T-helper 1 cell treated with Interleukin-12 subunit alpha and Interleukin-12 subunit beta and Interleukin-4 antibody, amounts not matched to agents 30 ng/mL and 1 ng/mL, for 36 hours (primary cell): ENCODE results near the gene SMAD5. TPM values are rescaled to one million over a fixed set of nuclear protein-coding genes. Genes with fewer than 3 reads are reported as not detected.

Experiments used
- intact Hi-C: fragments of 100-400 bp; cut with micrococcal nuclease; formaldehyde crosslinking; loops from one replicate; pipeline ENCODE4 v1.15.1; 2024
- total RNA-seq: library from RNA; stranded (reverse); gene quantifications from 2 replicates; pipeline ENCODE4 v1.2.3, GENCODE V29; 2022

Gene SMAD5
- total RNA-seq, 1 donor from 2014 or later, result 18.6 TPM

GRCh38 chr5:136194576-136194975 is 61.9 kb downstream of the SMAD5 start:
- intact Hi-C loops, result no loop called here

DNA sequence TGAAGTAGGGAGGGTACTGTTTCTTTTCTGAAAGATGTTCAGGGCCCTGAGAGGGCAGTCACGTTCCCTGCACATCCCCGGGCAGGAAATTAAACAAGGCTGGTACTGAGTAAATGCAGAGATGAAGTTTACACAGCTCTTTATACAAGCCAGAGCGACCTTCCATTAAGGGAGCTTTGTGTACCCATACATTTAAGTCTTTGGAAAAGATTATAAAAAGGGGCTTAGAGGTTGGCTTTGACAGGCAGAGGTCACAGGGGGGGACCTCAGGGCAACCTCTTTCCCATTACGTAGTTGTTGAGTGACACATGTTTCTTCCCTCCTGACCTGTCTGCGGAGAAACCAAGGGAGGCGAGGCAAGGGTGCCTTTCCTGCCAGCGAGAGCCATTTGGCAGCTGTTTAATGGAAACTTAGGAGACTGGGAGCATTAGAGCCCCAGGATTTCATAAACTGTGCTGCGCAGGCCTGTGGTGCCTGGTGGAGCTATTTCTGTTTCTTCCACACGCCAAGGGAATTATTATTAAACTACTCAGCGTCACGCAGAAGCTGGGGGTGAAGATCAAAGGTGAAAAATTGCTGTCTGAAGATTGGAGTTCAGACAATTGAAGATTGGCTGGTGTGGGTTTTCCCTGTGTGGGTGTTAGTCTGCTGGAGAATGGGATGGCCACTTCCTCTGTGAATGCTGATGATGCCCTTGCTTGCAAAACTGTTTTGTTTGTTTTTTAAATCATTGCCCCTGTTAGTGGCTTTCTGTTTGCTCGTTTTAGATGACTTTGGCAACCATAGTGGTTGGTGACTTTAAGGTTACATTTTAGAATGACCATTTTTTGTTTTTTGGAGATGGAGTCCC is 63.6 kb downstream of the SMAD5 start:
- intact Hi-C loops, result no loop called here

DNA sequence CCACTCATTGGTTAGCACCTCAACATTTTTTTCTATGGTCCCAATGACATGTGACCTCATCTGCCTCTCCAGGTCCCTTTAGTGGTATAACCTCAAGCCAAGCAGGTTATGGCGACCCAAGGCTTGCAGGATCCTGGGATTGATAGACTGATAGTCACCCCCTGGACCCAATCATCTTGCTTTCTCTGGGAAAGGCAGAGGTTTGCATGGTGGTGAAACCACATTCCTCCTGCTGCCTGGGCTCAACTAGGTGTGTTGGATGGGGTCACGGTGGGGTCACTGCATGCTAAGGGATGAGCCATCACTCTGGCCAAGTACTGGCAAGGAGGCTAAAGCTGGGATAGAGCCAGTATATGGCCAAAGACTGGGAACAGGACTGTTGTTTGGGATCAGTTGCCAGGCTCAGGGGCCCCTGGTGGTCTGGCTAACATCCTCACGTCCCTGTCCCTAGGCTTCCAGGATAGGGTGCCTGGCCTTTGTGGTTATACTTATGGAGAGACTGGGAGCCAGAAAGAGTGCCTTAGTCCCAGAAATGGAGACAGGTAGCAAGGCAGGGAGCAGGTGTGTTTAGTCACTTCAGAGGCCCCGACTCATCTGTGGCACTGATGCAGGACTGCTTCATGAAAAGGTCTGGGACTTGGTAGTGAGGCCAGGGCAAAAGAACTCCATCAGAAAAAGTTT is 65.0 kb downstream of the SMAD5 start:
- intact Hi-C loops, result no loop called here

DNA sequence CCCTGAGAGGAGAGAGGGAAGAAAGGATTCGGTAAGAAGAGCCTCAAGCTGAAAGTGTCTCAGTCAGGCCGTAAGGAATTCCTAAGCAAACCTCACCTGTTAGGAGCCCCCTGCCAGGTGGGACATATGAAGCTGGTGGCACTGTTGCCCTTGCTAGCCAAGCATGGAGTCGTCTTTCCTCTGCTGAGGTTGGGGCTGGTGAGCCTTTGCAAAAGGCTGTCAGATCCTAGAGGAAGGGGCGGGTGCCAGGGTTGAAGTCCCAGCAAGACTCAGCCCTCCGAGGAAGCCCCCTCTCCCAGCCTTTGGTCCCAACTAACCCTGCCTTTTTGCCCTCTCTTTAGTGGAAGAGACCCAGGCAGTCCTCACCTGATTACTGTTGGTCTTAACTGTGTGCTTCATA is 65.8 kb downstream of the SMAD5 start:
- intact Hi-C loops, result no loop called here

DNA sequence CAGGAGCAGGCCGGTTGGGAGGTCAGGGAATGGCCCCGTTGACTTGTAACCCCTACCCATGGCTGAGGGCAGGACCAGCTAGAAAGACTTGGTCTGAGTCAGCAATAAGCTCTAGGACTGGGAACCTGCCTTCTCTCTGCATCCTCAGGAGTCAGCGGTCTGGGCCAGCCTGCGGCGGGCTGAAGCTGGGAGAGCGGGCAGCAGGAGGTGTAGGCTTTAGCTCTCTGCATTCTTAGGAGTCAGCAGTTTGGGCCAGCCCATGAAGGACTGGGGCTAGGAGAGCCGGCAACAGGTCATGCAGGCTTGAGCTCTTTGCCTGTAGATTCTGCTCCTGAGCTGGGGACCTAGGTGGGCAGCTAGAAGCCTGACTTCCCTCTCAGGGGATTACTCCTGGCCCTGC is 66.8 kb downstream of the SMAD5 start:
- intact Hi-C loops, result no loop called here

DNA sequence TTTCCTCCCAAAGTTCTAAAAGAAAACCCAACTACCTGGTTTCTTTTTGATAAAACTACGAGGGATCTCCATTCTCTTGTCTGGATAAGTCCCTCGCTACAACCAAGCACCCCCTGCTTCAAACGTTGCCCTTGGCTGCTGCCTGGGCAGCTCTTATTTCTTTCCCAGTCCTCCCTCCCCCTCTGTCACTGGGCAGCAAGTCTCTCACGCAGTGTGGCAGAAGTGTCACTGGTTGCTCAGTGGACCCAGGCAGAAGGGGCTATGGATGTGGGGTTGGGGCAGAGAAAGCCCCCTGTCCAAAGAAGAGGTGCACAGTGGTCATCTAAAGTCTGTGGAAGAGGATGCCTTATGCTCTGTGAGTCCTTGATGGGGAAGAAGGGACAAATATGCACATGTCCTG is 67.5 kb downstream of the SMAD5 start:
- intact Hi-C loops, result no loop called here

DNA sequence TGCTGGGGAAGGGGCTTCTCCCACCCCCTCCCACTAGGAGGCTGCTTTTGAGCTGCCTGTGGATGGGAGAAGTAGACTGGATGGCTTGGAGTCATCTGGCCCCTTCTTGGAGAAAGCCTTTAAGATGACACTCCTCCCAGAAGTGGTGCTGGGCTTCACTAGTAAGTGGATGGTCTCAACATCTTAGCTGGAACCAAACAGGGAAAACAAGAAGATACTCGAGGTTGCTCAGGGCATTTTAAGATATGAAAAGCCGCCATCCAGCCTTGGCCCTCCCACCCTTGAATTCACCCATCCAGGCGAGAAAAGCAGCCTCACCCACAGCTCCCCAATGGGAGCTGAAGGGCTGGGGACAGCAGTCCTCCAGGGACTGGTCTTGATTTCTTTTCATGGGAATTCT is 68.1 kb downstream of the SMAD5 start:
- intact Hi-C loops, result no loop called here

DNA sequence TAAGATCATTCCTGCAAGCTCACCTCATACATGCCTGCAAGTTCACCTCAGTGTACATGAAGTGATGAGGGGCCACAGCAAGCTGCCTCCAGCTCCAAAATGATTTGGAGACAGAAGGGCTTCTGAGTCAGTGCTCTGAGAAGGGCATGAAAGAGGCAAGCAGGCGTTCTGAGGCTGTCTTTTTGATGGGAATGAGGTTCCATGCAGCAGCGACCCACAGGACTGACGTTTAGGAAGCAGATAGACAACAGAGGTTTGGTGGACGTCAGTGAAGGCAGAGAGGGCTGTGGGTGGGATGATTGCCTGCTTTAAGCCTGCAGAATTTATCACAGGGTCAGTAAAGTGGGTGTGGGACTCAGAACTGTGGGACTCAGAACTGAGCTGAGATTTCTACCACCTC is 69.2 kb downstream of the SMAD5 start:
- intact Hi-C loops, result no loop called here

DNA sequence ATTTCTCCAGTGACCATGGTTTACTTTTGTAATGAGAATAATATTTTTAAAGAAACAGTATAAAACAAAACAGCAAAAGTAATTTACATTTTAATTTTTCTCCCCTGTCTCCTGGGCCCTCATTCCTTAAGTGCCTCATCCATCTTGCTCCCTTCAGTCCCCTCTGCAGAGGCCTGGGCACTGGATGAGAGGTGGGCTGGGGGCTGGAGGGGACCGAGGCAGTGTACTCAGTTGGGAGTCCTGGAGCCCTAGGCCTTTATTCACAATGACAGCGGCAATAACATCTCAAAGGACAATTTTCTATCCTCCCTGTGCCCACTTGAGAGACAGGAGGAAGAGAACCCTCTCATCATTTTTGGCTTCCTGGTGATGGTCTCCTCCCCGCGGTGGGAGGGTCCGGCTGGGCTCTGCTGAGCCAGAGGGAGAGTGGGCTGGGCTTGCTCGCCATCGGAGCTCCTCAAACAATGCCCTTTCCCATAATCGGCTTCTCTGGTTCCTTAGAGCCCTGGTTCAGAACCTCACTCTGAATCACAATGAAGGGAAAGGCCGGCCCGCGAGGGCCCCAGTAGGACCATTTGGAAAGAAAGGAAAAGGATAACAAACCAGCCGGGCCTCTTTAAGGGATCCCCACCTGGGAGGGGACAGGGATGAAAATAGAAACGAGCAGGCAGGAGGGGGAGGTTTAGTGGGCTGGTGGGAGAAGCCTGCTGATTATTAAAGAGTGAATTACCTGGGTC is 70.0 kb downstream of the SMAD5 start:
- intact Hi-C loops, result no loop called here

GRCh38 chr5:136203303-136203922 is 70.8 kb downstream of the SMAD5 start:
- intact Hi-C loops, result no loop called here

DNA sequence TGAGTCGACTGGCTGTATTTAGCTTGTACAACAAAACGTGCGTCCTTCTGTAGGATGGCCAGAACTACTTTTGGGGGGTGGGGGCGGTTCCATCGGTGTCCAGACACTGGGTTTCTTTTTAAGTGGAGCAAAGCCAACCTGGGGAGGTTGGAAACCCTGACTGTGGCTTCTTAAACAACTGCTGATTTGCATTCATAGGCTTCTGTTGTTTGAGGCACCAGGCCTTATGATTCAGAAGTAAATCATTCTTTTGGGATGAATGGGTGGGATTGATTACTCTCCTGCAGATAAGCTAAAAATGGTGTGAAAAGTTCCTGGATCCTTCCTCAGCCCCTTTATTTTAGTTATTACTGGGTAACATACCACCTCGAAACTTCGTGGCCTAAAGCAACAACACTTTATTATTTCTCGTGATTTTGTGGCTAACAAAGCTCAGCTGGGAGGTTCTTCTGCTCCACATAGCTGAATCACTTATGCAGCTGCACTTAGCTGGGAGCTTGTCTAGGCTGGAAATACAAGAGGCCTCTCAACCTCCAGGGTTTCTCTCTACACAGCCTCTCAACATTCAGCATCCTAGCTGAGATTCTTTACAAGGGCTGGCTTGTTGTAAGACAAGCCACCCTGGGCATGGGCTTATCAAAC is 72.5 kb downstream of the SMAD5 start:
- intact Hi-C loops, result no loop called here

- intact Hi-C loops, result no loop called here
Observed at GRCh38 chr5:136205941-136206340, 73.3 kb downstream of the SMAD5 start.

DNA sequence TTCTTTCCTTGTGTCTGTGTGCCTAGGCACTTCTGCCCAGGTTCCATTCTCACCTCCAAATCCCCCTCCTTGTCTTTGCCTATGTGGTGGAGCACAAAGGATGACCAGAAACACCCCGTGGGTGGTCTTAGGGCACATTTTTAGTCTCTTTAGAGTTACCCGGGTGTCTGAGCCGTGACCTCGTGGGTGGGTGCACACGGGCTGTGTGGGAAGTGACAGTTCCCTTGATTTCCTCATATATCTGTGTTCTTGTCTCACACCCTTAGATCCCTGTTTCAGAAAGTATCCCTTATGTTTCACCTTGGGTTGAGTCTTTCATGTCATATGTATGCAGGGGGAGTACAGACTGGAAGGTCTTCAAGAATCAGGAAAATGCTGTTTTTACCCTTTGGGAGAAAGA is 73.7 kb downstream of the SMAD5 start:
- intact Hi-C loops, result no loop called here

- intact Hi-C loops, result no loop called here
Observed at GRCh38 chr5:136207631-136208030, 75.0 kb downstream of the SMAD5 start.

GRCh38 chr5:136208916-136209315 is 76.3 kb downstream of the SMAD5 start:
- intact Hi-C loops, result no loop called here

DNA sequence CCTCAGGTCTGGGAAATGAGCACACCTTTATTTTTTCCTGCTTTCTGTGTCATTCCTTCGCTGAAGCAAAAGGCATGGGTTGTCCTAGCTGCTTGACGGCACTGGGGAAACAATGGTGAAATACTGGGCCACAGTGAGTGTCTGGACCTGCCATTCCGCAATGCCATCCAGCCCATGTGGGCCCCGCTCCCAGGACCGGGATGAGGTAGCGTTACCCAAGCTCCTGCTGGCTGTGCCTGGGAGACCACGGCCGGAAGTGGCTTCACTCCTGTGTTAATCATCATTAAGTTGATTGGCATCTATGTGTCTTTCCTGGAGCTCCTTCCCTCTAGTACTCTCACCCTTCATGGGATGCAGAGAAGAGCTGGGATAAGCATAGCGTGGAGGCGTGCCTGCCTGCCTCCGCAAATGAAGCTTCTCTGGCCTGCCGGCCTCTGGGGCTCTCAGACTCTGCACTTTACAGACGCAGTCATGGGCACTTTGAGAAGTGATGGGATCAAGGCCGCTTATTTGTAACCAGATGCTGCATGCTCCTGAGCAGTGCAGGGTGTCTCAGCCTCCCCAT is 76.8 kb downstream of the SMAD5 start:
- intact Hi-C loops, result no loop called here

GRCh38 chr5:136210259-136210658 is 77.6 kb downstream of the SMAD5 start:
- intact Hi-C loops, result no loop called here

DNA sequence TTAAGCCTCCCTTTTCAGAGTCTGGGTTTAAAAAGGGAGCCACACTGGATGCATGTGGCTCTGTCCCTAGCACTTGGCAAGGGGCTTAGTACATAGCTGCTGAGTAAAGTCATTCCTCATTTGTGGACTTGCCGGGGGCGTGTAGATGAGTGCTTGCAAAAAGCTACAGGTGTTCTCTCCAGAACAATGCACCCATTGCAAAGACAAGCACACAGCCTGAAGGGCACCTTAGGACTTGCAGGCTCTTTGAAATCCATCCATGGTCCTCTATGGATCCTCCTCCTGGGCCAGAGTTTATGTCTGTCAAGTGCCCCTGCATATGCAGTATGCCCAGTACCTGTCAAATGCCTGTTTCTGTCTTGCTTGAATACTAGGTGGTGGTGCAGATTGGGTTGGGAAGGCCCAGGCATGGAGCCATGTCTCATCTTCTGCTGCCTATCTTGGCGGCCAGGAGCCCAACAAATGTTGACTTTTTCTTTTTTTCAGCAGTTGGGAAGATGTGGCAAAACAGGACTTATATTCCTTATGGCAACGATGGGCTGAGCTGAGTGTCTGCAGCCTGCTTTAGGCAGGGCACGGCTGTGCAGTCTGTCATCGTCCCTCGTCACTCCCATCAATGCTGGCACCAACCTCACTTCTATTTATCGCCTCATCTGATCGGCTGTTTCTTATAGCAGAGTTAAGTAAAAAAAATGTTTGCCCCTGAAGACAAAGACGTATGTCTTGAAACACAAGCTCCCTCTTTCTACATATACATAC is 78.8 kb downstream of the SMAD5 start:
- intact Hi-C loops, result loop anchor here (1.0 to 2.0 kb wide), 3 partner anchors 266 to 651 kb away; no protein-coding TSS in a partner anchor

DNA sequence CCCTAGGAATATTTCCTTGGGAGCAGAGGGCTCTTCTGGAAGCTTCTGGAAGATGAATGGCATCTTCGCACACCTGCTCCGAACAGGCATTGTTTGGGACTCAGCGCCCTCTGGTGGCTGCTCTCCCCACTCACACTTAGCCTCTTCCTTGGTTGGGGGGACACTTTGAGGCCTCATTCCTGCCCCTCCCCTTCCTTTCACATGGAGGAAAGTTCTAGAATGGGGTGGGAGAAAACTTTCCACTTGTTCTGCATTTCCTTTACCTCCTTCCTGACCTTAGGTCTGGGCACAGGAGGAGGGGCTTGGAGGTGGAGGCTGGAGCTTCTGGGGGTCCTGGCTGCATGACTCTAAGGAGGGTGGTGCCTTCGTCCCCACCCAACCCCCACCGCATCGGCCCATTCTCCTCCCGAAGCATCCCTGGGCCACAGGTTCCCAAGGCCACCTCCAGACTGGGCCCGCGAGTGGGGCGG is 79.6 kb downstream of the SMAD5 start:
- intact Hi-C loops, result loop anchor here (1.0 to 2.0 kb wide), 3 partner anchors 267 to 651 kb away; no protein-coding TSS in a partner anchor
